ENCODE measurements around the gene HAVCR2. TPM values are rescaled to one million over a fixed set of nuclear protein-coding genes. Genes with fewer than 3 reads are reported as not detected.

HAVCR2 gene
- total and polyA plus RNA-seq, 2 of the 13 experiments (the other 11 are each of a cell fraction or from before 2014, with no cell fraction given): 0.07 to 0.16 TPM

- TF ChIP-seq KLF13 (CRISPR knock-in tag; IDR thresholded peaks at IDR 0.05) (no peak), SAFB2 (CRISPR knock-in tag; IDR thresholded peaks at IDR 0.05; ENCODE audit: borderline replicate concordance, low read depth) (no peak), ZC3H4 (CRISPR knock-in tag; IDR thresholded peaks at IDR 0.05; ENCODE audit: borderline replicate concordance) (no peak), CBX1 (IDR thresholded peaks at IDR 0.05; ENCODE audit: low read depth) (no peak), ZFP36L1 (CRISPR knock-in tag; IDR thresholded peaks at IDR 0.05) (no peak), ZNF703 (CRISPR knock-in tag; IDR thresholded peaks at IDR 0.05; ENCODE audit: borderline replicate concordance) (no peak), REST (IDR thresholded peaks at IDR 0.05; ENCODE audit: borderline replicate concordance in 1 of 2, low read depth in 1 of 2, low read length in 2 of 2) (no peak), ZNF362 (CRISPR knock-in tag; IDR thresholded peaks at IDR 0.05; ENCODE audit: borderline replicate concordance) (no peak), SAP130 (CRISPR knock-in tag; IDR thresholded peaks at IDR 0.05; ENCODE audit: low read depth) (0 out of 2 replicates have a peak, but pooled peaks have one; percentile 29), NR2F1 (CRISPR knock-in tag; IDR thresholded peaks at IDR 0.05) (no peak), HNF4G (IDR thresholded peaks at IDR 0.05; ENCODE audit: borderline replicate concordance, low read depth, low read length) (no peak), HNF4G (CRISPR knock-in tag; IDR thresholded peaks at IDR 0.05; ENCODE audit: borderline replicate concordance, low read depth) (no peak), PRDM10 (CRISPR knock-in tag; IDR thresholded peaks at IDR 0.05; ENCODE audit: low read depth) (no peak), ZNF12 (CRISPR knock-in tag; IDR thresholded peaks at IDR 0.05) (no peak), ZNF761 (CRISPR knock-in tag; conservative IDR thresholded peaks at IDR 0.05) (no peak), ZNF891 (CRISPR knock-in tag; IDR thresholded peaks at IDR 0.05) (no peak), ZNF383 (CRISPR knock-in tag; IDR thresholded peaks at IDR 0.05; ENCODE audit: borderline replicate concordance) (no peak), IRF1 (CRISPR knock-in tag; IDR thresholded peaks at IDR 0.05; ENCODE audit: low read depth) (no peak), NR2F6 (IDR thresholded peaks at IDR 0.05) (0 out of 2 replicates have a peak, but pooled peaks have one; percentile 8), NR2F6 (CRISPR knock-in tag; IDR thresholded peaks at IDR 0.05) (0 out of 2 replicates have a peak, but pooled peaks have one; percentile 10)
Observed at GRCh38 chr5:157063776-157064430, 44.9 kb downstream of the HAVCR2 start (continued).

Data from HepG2 (cell line).